ENCODE results near the gene FHOD3.

DNA sequence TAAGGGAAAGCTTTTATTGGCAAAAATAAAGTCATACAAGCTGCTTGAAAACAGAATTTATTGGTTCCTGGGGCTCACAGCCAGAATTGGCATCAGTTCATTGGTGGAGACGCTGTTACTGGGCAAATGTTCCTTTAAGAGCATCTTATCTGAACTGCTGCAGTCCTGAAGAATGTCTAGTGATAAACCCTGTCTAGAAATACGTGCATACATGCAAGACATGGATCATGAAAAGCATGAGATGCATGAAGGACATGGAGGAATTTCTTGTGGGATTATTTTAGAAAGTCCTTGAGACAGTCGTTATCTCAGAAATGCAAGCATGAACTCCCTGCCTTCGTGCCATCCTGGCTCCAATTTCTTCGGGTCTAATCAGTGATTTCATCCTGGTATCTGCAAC, 32.5 kb upstream of the FHOD3 start:
- TF ChIP-seq JUN (IDR thresholded peaks at IDR 0.05) (no peak), SMC3 (IDR thresholded peaks at IDR 0.05) (no peak), JUNB (IDR thresholded peaks at IDR 0.05) (no peak), ESRRA (IDR thresholded peaks at IDR 0.05; ENCODE audit: borderline replicate concordance, low read length) (no peak), TP53 (CRISPR knock-in tag; IDR thresholded peaks at IDR 0.05) (no peak)
